Osteoblast (primary cell): Measurements from ENCODE around the gene IL23A. TPM values are rescaled to one million over a fixed set of nuclear protein-coding genes. Genes with fewer than 3 reads are reported as not detected.

Experiments used
- DNase-seq: peaks from one replicate; pipeline ENCODE4 v3.0.0; 2011; ENCODE audit warnings: low spot score, mixed read lengths; ENCODE audit not compliant: insufficient read length; ENCODE audit errors: missing footprints
- H2AFZ ChIP-seq: 2 replicates; pipeline ENCODE4 v1.6.0; 2011; ENCODE audit warnings: mild to moderate bottlenecking, low read length
- H3K27ac ChIP-seq: 2 replicates; pipeline ENCODE4 v1.5.1; 2011; ENCODE audit warnings: mild to moderate bottlenecking, low read depth, low read length, moderate library complexity
- H3K27me3 ChIP-seq: 2 replicates; pipeline ENCODE4 v1.6.0; 2012; ENCODE audit warnings: mild to moderate bottlenecking, control low read depth, inconsistent platforms, low read length, moderate library complexity; ENCODE audit not compliant: insufficient read depth
- H3K36me3 ChIP-seq: 2 replicates; pipeline ENCODE4 v1.5.1; 2011; ENCODE audit warnings: mild to moderate bottlenecking, low read length, control low read depth, moderate library complexity; ENCODE audit not compliant: insufficient read depth
- H3K4me1 ChIP-seq: 2 replicates; pipeline ENCODE4 v1.5.1; 2011; ENCODE audit warnings: mild to moderate bottlenecking, low read length, control low read depth, moderate library complexity; ENCODE audit not compliant: insufficient read depth
- H3K4me2 ChIP-seq: 2 replicates; pipeline ENCODE4 v1.6.0; 2011; ENCODE audit warnings: mild to moderate bottlenecking, low read length; ENCODE audit not compliant: insufficient read depth
- H3K4me3 ChIP-seq: fragments of 200-600 bp; sonication (generic); 3 replicates; pipeline ENCODE4 v1.5.1; 2012; ENCODE audit warnings: mild to moderate bottlenecking, low read length, inconsistent platforms; ENCODE audit not compliant: insufficient read depth
- H3K79me2 ChIP-seq: 2 replicates; pipeline ENCODE4 v1.6.0; 2012; ENCODE audit warnings: mild to moderate bottlenecking, low read length, control low read depth, inconsistent platforms; ENCODE audit not compliant: insufficient read depth
- H3K9me3 ChIP-seq: 2 replicates; pipeline ENCODE4 v1.5.1; 2011; ENCODE audit warnings: low read depth, low read length, control low read depth
- H4K20me1 ChIP-seq: 2 replicates; pipeline ENCODE4 v1.6.0; 2012; ENCODE audit warnings: mild to moderate bottlenecking, low read length, control low read depth; ENCODE audit not compliant: insufficient read depth
- total RNA-seq: library from RNA; depleted of rRNA; stranded (reverse); fragments of >200 nt; gene quantifications from 2 replicates; pipeline ENCODE4 v1.2.3, GENCODE V29; 2012
- TF ChIP-seq, protein P1 (sequence below): IDR thresholded peaks from 2 replicates; pipeline ENCODE4 v1.5.1; 2011; ENCODE audit warnings: mild to moderate bottlenecking, low read depth, low read length, moderate library complexity; ENCODE audit errors: extremely low read depth

Gene IL23A
- total RNA-seq, 1 donor: not detected

DNA sequence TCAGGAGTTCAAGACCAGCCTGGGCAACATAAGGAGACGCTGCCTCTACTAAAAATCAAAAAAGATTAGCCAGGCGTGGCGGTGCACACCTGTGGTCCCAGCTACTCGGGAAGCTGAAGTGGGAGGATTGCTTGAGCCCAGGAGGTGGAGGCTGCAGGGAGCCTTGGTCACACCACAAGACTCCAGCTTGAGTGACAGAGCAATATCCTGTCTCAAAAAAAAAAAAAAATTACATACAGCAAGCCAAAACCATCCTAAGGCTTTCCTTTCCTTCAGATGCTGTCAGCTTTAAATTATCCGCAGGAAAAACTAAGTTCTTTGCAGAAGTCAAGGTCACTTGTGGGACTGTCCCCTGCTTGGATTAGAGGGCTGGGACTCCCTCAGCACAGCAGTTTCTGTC lies 39.9 kb upstream of the IL23A start:
- peak overlapping the region; percentile 82 for H3K4me2 ChIP-seq
- TF ChIP-seq, protein P1, sequence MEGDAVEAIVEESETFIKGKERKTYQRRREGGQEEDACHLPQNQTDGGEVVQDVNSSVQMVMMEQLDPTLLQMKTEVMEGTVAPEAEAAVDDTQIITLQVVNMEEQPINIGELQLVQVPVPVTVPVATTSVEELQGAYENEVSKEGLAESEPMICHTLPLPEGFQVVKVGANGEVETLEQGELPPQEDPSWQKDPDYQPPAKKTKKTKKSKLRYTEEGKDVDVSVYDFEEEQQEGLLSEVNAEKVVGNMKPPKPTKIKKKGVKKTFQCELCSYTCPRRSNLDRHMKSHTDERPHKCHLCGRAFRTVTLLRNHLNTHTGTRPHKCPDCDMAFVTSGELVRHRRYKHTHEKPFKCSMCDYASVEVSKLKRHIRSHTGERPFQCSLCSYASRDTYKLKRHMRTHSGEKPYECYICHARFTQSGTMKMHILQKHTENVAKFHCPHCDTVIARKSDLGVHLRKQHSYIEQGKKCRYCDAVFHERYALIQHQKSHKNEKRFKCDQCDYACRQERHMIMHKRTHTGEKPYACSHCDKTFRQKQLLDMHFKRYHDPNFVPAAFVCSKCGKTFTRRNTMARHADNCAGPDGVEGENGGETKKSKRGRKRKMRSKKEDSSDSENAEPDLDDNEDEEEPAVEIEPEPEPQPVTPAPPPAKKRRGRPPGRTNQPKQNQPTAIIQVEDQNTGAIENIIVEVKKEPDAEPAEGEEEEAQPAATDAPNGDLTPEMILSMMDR: no peak
- H3K36me3 ChIP-seq: peaks cover 11% of the 10 kb centered on the region
- no peaks in the 10 kb centered on the region for H3K9me3 ChIP-seq
- peak overlapping the region; percentile 99 for H3K4me3 ChIP-seq
- H4K20me1 ChIP-seq: peaks cover 21% of the 10 kb centered on the region
- no peaks in the 10 kb centered on the region for H3K27me3 ChIP-seq
- no peak overlapping the region for H2AFZ ChIP-seq
- H3K79me2 ChIP-seq: peaks cover 60% of the 10 kb centered on the region
- H3K4me1 ChIP-seq: peaks cover 22% of the 10 kb centered on the region
- no peak for DNase-seq
- H3K27ac ChIP-seq: no peak overlapping the region

DNA sequence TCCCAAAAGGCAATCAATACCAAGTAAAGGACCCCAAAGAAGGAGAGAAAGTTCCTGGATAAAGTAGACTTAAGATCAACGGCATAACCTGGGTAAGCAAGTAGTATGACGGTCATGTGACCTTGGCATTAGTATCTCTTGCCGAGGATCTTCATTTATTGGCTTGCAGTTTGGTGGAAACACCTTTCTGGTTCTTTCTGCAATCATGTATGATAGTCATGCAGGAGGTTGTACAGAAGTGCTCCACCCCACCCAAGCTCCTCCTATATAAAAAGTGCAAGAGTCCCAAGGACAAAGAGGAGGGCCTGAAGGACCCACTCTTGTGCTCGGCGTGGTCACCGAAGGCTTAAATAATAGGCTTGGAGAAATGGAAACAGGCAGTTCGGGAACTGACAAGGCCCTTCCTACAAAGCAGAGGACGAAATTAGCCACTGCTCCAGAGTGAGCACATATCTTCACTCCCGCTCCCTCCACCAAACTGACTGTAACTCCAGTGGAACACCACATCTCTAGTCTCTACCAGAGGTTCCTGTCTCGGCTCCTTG lies 39.3 kb upstream of the IL23A start:
- TF ChIP-seq, protein P1: no peak
- H3K36me3 ChIP-seq: peaks cover 9% of the 10 kb centered on the region
- H3K4me3 ChIP-seq: peak overlapping the region; percentile 99
- peak overlapping the region; percentile 60 for H3K27ac ChIP-seq
- no peak for DNase-seq
- H3K79me2 ChIP-seq: peaks cover 54% of the 10 kb centered on the region
- no peaks in the 10 kb centered on the region for H3K27me3 ChIP-seq
- peaks cover 22% of the 10 kb centered on the region for H3K4me1 ChIP-seq
- peaks cover 20% of the 10 kb centered on the region for H4K20me1 ChIP-seq
- peak overlapping the region; percentile 82 for H3K4me2 ChIP-seq
- peak overlapping the region; percentile 79 for H2AFZ ChIP-seq
- H3K9me3 ChIP-seq: no peaks in the 10 kb centered on the region

DNA sequence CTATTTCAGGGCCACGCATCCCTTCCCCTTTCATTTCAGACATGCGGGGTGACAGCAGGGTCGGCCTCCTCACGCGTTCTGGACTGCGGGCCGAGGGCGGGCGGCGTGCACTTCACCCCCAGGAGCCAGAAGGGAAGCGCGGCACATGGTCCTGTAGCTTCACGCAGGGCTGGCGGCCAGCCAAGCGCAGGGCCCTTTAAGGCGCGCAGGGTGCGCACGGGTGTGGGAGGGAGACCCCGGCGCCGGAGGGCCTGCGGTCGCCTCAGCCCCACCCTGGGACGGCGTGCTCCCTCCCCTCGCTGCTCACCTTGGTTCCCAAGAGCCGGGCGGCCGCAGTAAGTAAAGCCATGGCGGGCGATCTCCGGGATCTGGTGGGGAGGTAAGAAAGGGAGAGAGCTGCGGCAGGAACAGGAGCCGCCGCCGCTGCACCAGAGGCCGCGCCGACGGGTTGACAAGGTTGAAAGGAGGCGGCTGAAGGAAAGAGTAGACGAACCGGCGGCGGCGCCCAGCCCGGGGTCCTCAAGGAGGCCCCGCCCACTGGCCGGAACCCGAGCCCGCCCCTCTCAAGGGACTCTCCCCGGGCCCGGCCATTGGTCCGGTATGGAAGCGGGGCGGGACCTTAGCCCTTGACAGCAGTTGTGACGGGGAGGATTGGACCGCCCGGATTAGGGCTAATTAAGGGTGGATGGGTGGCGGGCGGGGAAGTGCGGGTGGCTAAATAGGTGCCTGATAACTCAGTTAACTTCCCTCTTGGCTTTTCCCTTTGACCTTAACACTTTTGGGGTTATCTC lies 38.6 kb upstream of the IL23A start, which contains the start of gene CS:
Gene CS, minus strand, starts transcription at position 478 of the 791 bp plus-strand sequence. Its CDS starts 129 bp downstream, at position 349.
- TF ChIP-seq, protein P1: no peak
- peaks cover 22% of the 10 kb centered on the region for H3K4me1 ChIP-seq
- H3K9me3 ChIP-seq: no peaks in the 10 kb centered on the region
- peak within 1 kb of the TSS; percentile 96 for H2AFZ ChIP-seq
- peak within 1 kb of the TSS; percentile 89 for H3K27ac ChIP-seq
- peaks cover 9% of the 10 kb centered on the region for H3K36me3 ChIP-seq
- peak within 1 kb of the TSS; percentile 100 for H3K4me2 ChIP-seq
- H3K4me3 ChIP-seq: peak within 1 kb of the TSS; percentile 99
- peaks cover 16% of the 10 kb centered on the region for H4K20me1 ChIP-seq
- peaks cover 47% of the 10 kb centered on the region for H3K79me2 ChIP-seq
- DNase-seq: peak; percentile 97
- H3K27me3 ChIP-seq: no peaks in the 10 kb centered on the region
